HG03066 (cell line): ENCODE results near the gene NCKAP5.

Experiments used
- ATAC-seq: cut with Tn5 transposase; IDR thresholded peaks from one replicate; pipeline ENCODE4 v1.9.1; 2021; ENCODE audit warnings: low read depth; ENCODE audit not compliant: unreplicated experiment

Gene NCKAP5

GRCh38 chr2:133574620-133575019 is 6.4 kb upstream of the NCKAP5 start:
- ATAC-seq: no peak

GRCh38 chr2:133574186-133574585 is 5.9 kb upstream of the NCKAP5 start:
- ATAC-seq: no peak

GRCh38 chr2:133573491-133574162 is 5.4 kb upstream of the NCKAP5 start:
- no peak for ATAC-seq

GRCh38 chr2:133571249-133571648 is 3.0 kb upstream of the NCKAP5 start:
- ATAC-seq: no peak

- ATAC-seq: no peak
Measured at GRCh38 chr2:133570542-133570941, 2.3 kb upstream of the NCKAP5 start.

GRCh38 chr2:133569286-133569830 is 1.1 kb upstream of the NCKAP5 start:
- no peak for ATAC-seq

- no peak for ATAC-seq
Measured at GRCh38 chr2:133568598-133568997, 335 bp upstream of the NCKAP5 start.

GRCh38 chr2:133562558-133562957 is 5.7 kb downstream of the NCKAP5 start:
- no peak for ATAC-seq

- no peak for ATAC-seq
Measured at GRCh38 chr2:133561045-133561852, 7.0 kb downstream of the NCKAP5 start.

GRCh38 chr2:133557614-133558013 is 10.6 kb downstream of the NCKAP5 start:
- no peak for ATAC-seq

- ATAC-seq: no peak
Measured at GRCh38 chr2:133553838-133554408, 14.3 kb downstream of the NCKAP5 start.

GRCh38 chr2:133553251-133553650 is 15.0 kb downstream of the NCKAP5 start:
- no peak for ATAC-seq

GRCh38 chr2:133552821-133553220 is 15.4 kb downstream of the NCKAP5 start:
- ATAC-seq: no peak

GRCh38 chr2:133541797-133542196 is 26.5 kb downstream of the NCKAP5 start:
- ATAC-seq: no peak

- no peak for ATAC-seq
Measured at GRCh38 chr2:133541376-133541775, 26.9 kb downstream of the NCKAP5 start.

GRCh38 chr2:133532919-133533318 is 35.3 kb downstream of the NCKAP5 start:
- ATAC-seq: no peak

GRCh38 chr2:133531382-133531781 is 36.9 kb downstream of the NCKAP5 start:
- no peak for ATAC-seq

- no peak for ATAC-seq
Measured at GRCh38 chr2:133530645-133531044, 37.6 kb downstream of the NCKAP5 start.

GRCh38 chr2:133526530-133527300 is 41.5 kb downstream of the NCKAP5 start:
- ATAC-seq: no peak

- ATAC-seq: no peak
Measured at GRCh38 chr2:133525613-133526529, 42.4 kb downstream of the NCKAP5 start.
